GM19397 (cell line): ENCODE data around the gene OR7G1.
"Not testable (repeated sequence)": the region's sequence is repeated elsewhere in the genome, so short reads cannot be mapped to it uniquely, and the experiment has no call there.

Experiments
- ATAC-seq: cut with Tn5 transposase; IDR thresholded peaks from one replicate; pipeline ENCODE4 v1.9.1; 2021; ENCODE audit warnings: mild to moderate bottlenecking, moderate library complexity; ENCODE audit not compliant: unreplicated experiment

Gene OR7G1

DNA sequence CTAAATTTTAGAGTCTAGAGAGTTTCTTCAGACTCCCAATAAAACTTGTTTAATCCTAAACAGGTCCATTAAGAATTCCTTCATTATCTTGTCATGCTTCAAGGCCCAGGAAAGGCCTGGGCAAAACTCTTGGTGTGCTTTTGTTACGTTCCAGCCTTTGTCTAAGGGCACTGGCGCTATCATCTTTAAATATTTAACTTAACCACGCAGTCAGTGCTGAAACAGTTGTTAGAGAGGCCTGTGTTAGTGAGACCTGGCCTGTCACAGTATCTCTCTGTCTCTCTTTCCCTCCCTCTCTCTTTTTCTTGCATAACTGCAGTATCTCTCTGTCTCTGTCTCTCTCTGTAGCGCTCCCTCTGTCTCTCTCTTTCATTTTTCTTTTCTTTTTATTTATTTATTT lies 36.9 kb downstream of the OR7G1 start:
- no peak for ATAC-seq

DNA sequence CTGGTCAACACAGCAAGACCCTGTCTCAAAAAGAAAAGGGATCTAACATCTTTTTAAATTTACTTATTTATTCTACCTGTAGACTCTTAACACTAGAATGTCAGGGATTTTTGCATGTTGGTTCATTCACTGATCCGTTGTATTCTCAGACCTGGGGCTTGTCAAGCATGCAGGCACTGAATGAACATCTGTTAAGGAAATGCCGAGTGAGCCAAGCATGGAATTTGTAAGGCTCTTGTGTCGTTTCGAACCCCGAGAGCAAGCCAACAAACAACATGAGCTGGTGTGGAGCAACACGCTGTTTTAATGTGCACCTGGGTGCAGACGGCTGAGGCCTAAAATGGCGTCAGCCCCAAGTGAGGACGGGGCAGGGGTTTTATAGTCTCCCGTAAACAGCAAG lies 38.7 kb downstream of the OR7G1 start:
- ATAC-seq, result no peak

DNA sequence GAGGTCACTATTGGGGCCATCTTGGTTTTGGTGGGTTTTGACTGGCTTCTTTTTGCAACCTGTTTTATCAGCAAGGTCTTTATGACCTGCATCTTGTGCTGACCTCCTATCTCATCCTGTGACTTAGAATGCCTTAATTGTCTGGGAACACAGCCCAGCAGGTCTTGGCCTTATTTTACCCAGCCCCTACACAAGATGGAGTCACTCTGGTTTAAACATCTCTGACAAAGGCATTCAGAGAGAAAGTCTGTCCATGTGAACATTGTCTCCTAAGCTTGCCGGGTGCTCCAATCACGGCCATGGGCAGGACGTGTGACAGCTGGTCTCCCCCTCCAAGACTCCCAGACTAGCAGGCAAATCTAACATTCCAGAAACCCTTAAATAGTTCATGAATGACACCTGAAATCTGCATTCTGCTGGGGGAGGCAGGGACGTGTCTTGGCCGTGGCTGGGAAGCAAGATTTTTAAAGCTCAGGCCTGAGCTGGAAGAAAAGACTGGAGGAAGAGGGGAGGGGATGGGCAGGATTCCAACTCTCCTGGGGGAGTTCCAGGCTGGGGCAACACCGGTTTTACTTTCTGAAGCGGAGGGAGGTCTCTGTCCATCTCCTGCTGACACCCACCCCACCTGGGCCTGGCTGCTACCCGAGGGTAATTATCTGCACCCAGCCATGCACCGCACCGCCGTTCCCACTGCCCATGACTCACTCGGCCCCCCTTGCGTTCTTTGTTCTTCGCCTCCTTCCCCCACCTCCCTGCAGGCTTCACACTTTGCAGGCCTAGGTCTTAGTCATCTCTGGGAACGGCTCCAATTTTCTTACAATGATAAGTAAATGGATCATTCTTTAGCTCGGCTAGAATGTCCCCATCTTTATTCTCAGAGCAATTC lies 40.3 kb downstream of the OR7G1 start:
- ATAC-seq, result no peak

DNA sequence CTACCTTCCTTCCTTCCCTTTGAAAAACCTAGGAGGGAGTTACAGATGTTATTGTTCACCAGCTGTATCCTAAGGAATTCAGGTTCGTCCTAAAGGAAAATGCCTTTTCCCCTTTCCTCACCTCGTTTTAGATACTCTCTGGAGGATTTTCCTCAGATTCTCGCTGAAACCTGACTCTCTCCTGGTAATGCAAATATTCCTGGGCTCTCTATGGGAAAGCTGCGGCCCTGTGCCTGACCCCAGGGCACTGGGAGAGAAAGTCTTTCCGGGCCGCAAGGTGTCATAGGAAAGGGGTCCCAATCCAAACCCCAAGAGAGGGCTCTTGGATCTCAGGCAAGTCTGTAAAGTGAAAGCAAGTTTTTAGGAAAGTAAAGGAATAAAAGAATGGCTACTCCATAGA lies 41.8 kb downstream of the OR7G1 start:
- ATAC-seq, result no peak

DNA sequence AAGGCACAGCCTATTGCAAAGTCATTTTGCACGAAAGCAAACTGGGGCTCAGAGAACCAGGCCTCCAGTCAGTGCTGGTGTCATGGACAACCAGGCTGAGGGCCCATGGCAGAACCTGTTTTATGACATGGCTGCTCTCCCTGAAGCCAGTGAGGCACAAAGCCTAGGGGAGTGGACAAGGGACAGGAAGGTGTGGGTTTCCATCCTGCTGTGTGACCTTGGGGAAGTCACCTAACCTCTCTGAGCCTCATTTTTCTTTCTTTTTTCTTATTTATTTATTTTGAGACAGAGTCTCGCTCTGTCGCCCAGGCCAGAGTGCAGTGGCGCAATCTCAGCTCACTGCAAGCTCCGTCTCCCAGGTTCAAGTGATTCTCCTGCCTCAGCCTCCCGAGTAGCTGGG lies 43.8 kb downstream of the OR7G1 start:
- not testable (repeated sequence) for ATAC-seq

DNA sequence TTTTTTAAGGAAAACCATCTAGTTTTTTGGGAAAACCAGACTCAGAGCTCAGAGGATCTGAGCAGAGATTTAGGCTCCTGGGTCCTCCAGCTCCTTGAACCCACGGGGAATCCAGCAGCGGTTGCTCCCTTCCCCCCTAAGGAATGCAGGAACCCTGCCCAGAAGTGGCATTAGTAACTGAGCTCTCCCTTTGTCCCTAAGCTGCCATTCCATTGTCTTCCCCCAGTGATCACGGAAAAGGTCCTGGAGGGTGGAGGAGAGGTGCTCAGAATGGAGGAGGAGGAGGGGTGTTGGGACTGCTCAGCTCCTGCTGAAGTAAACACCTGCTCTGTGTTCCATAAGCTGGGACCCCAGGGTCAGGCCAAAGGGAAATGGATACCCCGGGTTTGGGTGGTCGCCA lies 45.5 kb downstream of the OR7G1 start:
- no peak for ATAC-seq

DNA sequence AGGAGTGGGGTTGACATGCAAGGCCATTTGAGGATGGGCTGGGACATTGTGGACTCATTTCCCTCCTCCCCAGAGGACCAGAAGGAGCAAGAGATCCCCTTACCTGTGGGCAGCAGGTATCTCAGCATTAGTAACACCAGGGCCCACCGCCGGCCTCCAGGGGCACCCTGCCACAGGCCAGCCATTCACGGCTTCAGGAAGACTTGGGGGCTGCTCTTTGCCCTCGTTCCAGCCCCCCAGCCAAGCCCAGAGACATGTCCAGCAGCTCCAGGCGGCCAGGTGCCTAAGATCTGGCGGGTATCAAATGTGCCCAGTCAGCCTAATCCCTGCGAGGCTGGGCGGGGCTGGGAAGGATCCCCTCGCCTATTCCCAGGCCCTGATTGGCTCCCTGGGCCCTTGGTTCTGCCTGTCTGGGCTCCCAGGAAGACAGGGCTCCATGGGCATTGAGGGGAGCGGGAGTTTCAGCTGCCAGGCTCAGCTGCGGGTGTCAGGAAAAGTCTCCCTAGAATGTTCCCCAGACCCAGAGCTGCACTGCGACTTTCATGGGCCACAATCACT lies 50.0 kb downstream of the OR7G1 start:
- ATAC-seq, result no peak
